COLO668 (cell line): Measurements from ENCODE around the gene CSRNP2.
"Not testable (repeated sequence)": the region's sequence is repeated elsewhere in the genome, so short reads cannot be mapped to it uniquely, and the experiment has no call there.

Experiments used
- DNase-seq: peaks from one replicate; lab custom pipeline; 2025; ENCODE audit not compliant: unreplicated experiment; lab: John Stamatoyannopoulos, UW

CSRNP2 gene

DNA sequence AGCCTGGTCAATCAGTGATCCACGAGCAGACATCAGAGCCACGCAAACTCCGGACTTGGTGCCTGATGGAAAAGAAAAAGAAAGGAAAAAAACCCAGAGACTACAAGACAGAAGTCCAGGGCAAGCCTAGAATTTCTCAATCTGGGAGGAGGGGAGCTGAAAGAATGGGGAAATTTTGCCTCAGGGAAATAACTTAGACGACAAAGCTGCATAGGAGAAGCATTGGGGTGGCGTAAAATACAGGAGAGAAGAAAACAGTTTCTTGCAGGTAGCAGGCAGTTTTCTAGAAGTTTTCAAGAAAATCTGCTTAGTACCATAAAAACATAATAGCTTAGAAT is 54.6 kb downstream of the CSRNP2 start:
- DNase-seq, result no peak

DNA sequence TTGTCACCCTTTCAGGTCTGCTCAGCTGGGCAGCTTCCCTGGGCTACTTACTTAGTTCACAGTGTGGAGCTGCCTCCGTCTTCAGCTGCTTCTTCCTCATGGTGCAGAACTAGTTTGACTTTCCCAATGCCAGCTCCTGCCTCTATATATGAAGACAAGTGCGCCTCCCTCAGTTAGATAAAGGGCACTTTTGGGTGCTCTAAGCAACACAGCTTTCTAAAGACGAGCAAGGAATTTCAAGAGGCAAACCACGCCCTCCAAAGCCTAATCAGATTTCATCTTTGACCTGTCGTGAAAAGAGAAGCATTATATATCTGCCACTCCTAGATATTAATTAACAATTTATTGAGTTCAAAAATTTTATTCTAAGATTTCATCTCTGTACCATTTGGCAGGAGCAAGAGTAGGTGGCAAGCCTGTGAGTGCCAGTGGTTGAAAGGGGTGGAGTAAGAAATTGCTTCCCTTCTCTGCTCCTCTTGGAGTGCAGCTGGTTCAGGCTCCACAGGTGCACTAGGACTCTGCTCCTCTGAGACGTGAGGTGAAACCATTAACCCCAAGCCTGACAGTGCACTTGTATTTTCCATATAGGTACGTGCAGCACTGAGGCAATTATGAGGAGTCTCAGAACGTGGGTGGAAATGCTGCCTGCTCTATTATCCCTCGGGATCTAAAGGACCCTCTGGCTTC is 55.1 kb downstream of the CSRNP2 start:
- DNase-seq, result no peak

DNA sequence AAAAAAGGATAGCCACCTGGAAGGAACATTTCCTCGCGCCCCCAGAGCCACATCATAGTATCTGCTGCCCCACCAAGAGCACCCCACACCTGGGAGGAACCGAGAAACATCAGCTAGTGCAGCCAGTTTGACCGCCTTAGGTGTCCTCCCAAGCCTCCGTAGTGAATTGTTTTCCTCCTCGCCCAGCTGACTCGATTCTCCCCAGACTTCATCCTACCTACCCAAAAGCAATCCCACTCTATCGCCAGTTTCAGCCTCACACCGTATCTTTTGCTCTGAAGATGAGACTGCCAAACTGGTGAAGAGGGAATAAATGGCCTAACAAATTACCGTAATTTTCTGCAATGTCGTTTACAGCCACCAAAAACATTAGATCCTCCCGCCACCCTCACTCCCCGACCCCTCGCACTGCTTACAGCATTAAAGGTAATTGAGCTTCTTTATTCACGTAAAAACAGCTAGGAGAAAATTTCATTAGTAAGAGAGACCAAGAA is 56.0 kb downstream of the CSRNP2 start:
- DNase-seq, result no peak

DNA sequence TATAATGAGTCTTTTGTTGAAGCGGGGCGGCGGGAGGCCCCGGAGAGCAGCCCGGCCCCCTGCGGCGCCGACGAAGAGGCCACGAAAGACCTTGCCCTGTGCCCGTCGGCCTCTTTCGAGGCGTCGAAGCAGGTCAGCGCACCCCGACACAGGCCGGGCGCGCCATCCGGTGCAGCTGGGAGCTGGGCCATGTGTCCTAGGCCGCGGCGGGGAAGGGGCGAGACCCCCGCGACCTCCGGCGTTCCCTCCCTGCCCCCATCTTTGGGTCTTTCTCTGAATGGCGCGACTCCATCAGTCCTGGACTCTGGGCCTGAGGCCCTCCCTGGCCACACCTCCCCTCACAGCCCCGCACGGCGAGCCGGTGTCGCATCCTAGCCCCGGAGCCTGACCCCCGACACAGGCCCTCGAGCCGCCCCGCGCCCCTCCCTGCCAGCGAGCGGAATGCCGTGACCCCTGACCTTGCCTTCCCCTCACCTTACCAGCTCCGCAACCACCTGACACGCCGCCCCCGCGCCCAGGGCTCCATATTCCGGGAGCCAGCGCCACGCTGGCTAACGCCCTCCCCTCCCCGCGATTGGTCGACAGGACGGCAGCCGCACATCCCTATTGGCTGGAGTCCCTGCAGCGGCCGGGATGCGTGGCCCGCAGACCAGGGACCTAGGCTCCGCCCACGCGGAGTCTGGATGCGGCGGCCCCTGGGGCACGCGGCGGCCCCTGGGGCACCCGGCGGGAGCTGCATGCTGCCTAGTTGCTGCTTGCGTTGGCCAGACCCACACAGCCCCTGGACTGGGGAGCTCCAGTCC is 57.4 kb downstream of the CSRNP2 start, which contains the start of gene SLC11A2:
Gene SLC11A2, minus strand, starts transcription at position 549 of the 803 bp plus-strand sequence. CDS start 15,656 bp downstream, outside the sequence.
- DNase-seq, result peak; percentile 92

DNA sequence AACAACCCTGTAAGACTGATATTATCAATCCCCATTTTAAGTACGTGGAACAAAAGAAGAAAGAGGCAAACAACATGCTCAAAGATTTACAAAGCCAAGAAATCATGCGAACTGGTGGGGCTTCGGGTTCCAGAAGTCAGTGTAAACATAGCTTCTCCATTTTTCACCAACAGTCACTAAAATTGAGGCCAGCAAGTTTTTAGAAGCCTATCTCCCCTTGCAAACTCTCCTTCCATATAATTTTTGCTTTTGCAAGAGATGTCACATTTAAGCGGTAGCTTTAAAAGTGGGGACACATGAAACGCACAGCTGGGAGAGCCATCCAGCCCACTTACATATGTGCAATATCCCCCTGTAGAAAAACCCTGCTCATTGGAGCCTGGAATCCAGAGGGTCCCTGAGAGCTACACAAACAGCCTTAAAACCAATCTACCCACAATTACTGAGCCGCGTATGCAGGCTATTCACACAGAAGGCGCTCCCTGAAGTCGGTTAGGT is 58.0 kb downstream of the CSRNP2 start:
- DNase-seq, result no peak

DNA sequence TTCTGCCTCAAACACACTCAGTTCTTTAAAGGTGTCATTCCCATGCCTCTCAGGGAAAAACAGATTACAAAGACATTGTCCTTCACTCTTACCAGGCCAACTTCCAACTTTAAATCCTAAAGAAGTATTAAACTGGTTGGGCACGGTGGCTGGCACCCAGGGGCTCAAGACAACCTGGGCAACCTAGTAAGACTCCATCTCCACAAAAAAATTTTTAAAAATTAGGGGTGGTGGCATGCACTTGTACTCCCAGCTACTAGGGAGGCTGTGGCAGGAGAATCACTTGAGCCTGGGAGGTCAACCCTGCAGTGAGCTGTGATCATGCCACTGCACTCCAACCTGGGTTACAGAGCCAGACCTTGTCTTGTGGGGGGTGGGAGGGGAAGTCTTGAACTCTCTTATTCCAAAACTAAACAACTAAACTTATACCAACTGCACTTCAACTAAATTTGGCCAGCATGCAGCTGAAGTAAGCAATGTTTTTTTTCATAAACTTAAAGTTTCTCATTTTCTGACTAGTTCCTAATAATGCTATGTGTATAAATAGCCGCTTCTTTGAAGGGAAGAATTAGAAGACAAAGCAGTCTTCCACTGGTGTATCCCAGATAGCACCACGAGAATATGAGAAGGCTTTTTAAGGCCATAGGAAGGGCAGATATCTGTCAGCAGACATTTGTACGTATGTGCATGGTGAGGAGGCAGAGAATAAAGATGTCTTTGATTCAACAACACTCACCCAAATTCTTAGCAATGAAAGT is 59.6 kb downstream of the CSRNP2 start:
- DNase-seq, result no peak

DNA sequence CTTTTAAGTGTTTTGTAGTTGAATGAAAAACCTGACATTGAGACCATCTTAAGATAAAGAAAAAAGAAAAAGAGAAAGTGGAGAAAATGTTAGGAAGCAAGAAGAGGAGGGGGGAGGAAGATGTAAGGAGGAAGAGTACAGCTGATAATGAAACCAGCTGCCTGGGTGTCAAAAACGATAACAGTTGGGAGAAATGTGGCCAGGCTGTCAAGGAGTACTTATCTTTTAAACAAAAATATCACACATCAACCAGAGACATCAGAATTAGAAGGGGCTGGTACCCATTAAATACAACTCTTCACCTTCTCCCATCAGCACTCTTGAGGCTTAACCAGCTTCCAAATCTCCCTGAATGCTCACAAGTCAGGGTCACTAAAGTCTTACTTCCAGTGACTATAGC is 61.7 kb downstream of the CSRNP2 start:
- DNase-seq, result no peak

DNA sequence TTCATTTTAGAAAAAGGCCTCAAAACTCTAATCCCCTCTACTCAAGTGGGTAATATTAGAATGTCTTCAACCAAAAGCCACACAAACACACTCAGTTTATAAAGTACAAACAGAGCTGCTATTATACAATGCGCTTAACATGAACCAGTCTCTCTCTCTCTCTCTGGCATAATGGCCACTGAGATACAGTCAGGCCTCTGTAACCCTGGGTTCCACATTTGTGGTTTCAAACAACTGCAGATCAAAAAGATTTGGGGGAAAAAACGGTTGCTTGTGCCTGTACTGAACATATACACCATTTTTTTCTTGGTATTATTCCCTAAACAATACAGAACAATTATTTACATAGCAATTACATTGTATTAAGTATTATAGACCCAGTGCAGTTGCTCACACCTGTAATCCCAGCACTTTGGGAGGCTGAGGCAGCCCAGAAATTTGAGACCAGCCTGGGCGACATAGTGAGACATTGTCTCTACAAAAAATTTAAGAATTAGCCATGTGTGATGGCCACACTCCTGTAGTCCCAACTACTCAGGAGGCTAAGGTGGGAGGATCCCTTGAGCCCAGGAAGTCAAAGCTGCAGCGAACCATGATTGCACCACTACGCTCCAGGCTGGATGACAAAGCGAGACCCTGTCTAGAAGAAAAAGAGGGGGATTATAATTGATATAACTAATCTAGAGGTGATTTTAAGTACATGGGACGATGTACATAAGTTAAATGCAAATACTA is 62.8 kb downstream of the CSRNP2 start:
- DNase-seq, result no peak

DNA sequence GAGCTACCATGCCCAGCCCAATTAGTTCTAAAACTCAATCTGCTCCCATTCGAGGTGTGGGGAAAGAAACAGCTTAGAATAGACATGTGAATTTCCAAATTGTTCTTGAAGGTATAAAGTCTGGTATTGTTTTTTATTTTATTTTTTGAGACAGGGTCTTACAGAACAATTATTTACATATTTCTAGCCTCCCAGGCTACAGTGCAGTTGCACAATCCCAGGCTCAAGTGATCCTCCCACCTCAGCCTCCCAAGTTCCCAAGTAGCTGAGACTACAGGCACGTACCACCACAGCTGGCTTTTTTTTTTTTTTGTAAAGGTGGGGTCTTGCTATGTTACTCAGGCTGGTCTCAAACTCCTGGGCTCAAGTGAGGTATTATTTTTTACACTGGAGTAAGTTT is 63.5 kb downstream of the CSRNP2 start:
- DNase-seq, result no peak

DNA sequence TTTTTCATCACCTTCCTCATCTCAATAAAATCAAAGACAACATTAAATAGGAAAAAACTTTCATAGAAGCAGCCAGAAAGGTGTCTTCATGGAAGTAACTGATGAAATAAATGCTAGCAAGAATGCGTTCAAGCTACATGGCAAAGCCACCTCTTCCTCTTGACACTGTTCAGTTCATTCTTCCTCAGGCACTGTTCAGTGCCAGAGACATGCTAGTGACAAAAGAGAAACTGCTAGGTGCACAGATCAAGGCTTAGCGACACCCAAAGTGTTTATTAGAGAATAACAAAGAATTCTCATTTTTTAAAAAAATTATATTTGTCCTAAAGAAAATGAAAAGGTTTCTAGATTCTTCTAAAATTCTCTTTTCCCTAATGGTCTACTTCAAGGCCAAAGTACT is 64.4 kb downstream of the CSRNP2 start:
- no peak for DNase-seq

DNA sequence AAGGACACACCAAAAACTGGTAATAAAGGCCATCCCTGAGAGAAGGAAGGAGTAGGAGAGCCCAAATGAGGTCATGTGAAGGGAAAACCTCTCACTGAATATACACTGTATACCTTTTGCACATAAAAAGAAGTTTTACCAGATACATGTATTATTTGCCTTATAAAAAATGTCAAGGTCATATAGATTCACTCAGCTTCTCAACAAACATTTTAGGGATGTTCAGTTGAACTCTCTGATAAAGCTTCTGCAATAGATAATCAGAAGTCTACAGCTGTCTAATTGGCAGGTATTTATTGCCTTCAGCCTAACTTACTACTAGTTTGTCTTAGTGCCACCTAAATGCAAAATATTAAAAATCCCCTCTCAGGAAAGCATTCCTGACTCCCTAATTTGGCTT is 65.9 kb downstream of the CSRNP2 start:
- no peak for DNase-seq

DNA sequence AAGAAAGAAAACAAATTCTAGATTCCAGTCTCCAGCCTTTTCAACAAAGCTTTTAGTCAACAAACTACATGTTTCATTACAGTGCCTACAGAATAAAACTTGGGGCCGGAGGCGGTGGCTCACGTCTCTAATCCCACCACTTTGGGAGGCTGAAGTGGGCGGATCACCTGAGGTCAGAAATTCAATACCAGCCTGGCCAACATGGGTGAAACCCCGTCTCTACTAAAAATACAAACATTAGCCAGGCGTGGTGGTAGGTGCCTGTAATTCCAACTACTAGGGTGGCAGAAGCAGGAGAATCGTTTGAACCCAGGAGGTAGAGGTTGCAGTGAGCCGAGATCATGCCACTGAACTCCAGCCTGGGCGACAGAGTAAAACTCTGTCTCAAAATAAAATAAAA is 68.9 kb downstream of the CSRNP2 start:
- not testable (repeated sequence) for DNase-seq

DNA sequence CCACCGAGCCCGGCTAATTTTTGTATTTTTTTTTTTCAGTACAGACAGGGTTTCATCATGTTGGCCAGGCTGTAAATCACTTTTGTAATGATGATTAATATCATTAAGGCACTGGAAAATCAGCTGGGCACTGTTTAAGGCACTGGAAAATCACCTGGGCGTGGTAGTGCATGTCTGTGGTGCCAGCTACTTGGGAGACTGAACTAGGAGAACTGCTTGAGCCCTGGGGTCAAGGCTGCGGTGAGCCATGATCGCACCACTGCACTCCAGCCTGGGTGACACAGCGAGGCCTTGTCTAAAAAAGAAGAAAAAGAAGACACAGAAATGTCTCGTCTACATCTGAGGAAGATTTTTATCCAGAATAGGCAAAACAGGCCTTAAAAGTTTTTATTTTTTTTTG is 70.0 kb downstream of the CSRNP2 start:
- DNase-seq, result no peak

DNA sequence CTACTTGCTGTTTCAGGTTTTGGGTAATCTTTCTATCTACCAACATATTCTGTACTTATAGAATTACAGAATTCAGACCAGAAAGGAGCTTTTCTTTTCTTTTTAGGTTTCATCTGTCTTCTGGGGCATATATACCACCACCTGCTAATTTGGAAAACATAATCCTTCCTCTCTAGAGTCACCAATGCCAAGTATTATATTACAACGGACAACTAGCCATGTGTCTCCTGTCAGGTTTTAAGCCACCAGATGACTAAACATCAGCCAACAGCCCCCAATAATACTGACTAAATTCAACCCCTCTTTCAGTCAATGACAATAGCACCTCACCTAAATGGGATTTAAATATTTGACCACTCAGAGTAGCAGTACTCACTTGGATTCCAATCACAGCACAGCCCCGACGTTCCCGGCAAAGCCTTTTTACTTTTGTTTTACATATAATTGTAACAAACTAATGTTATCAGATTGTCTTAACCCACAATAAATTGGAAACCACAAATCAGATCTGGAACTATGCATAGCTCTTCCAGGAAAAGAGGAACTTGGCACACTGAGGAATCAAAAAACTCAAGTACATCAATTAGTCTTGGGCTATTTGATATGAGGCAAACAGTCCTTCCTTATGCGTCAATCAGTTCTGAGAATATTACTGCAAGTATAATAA is 70.7 kb downstream of the CSRNP2 start:
- no peak for DNase-seq

DNA sequence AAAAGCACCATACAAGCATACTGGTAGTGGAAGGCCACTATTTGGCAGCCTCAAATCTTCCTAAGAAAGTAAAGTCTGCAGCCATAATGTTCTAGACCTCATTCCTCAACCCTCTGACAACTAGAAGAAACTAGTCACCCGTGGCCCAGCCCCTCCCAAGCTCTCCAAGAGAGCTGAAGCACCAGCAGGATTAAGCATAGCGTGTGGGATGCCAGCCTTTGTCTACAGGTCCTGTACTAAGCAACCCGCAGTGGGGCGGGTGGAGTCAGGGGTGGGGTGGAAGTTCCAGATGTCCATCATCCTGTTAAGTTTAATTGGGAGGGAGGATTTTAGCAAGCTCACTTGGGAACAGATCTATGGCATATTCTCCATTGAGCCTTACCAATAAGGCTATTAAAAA is 71.4 kb downstream of the CSRNP2 start:
- DNase-seq, result no peak
